ENCODE results near the gene HMBS.
"Not testable (repeated sequence)": the region's sequence is repeated elsewhere in the genome, so short reads cannot be mapped to it uniquely, and the experiment has no call there.

The HMBS gene

DNA sequence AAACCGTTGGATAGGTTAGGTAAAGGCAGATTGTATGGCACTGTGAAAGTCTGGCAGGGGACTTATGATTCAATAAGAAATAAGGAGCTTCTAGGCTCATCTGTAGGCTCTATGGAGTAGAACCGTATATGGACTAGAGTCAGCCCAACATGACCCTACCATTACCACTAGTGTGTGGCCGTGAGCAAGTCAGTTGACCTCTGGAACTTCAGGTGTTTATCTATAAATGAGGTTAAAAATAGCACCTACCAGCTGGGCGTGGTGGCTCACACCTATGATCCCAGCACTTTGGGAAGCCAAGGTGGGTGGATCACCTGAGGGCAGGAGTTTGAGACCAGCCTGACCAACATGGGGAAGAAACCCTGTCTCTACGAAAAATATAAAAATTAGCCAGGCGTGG lies 41.1 kb downstream of the HMBS start:
- no peak overlapping the region for H3K4me3 ChIP-seq (ENCODE audit: low read depth, low read length)
- no peaks in the 10 kb centered on the region for H3K9me3 ChIP-seq (ENCODE audit: control insufficient read depth, insufficient read depth, low read depth, low read length)
- peaks cover 36% of the 10 kb centered on the region for H3K36me3 ChIP-seq (ENCODE audit: control insufficient read depth, insufficient read depth, low read length)
- peaks cover 7% of the 10 kb centered on the region; the same call in 1 of the 2 replicates for H3K4me1 ChIP-seq (ENCODE audit: control insufficient read depth, insufficient read depth, low read length)
- H3K27me3 ChIP-seq (ENCODE audit: control insufficient read depth, insufficient read depth, low read length): no peaks in the 10 kb centered on the region
- no peak overlapping the region for H3K9ac ChIP-seq (ENCODE audit: low read length)
- no peak overlapping the region for H3K27ac ChIP-seq (ENCODE audit: low read depth, low read length)

DNA sequence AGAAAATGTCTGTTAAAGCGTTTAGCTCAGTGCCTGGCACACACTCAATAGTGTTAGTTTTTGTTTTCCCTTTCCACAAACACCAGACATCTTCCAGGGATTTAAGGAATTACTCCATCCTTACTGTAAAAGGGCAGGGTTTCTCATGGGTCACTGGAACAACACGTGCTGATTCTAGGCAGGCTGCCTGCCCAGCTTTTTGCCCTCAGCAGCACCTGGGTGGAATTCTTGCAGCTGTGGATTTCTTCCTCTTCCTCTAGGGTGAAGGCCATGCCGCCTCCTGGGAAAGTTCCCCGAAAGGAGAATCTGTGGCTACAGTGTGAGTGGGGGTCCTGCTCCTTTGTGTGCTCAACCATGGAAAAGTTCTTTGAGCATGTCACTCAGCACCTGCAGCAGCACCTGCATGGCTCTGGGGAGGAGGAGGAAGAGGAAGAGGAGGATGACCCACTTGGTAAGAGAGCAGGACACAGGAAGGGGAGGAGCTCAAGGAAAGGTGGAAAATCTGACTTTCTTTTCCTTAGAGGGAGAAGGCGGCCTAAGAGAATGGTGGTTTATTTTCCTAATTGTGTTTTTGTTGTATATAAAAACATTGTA lies 42.1 kb downstream of the HMBS start:
- H3K27ac ChIP-seq (ENCODE audit: low read depth, low read length): no peak overlapping the region
- H3K4me3 ChIP-seq (ENCODE audit: low read depth, low read length): no peak overlapping the region
- H3K36me3 ChIP-seq (ENCODE audit: control insufficient read depth, insufficient read depth, low read length): peaks cover 46% of the 10 kb centered on the region
- no peaks in the 10 kb centered on the region for H3K9me3 ChIP-seq (ENCODE audit: control insufficient read depth, insufficient read depth, low read depth, low read length)
- H3K9ac ChIP-seq (ENCODE audit: low read length): no peak overlapping the region
- peaks cover 6% of the 10 kb centered on the region; the same call in 1 of the 2 replicates for H3K4me1 ChIP-seq (ENCODE audit: control insufficient read depth, insufficient read depth, low read length)
- no peaks in the 10 kb centered on the region for H3K27me3 ChIP-seq (ENCODE audit: control insufficient read depth, insufficient read depth, low read length)

DNA sequence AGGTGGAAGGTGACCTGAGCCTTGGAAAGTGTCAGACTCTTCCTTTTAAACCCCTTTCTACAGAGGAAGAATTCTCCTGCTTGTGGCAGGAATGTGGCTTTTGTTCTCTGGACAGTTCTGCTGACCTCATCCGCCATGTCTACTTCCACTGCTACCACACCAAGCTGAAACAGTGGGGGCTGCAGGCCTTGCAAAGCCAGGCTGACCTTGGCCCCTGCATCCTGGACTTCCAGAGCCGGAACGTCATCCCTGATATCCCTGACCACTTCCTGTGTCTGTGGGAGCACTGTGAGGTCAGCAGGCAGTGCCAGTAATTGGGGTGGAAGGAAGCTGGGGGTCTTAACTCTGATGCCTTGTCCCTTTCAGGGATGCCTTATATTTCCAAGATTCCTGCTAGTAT lies 46.0 kb downstream of the HMBS start:
- H3K4me1 ChIP-seq (ENCODE audit: control insufficient read depth, insufficient read depth, low read length): no peaks in the 10 kb centered on the region
- H3K36me3 ChIP-seq (ENCODE audit: control insufficient read depth, insufficient read depth, low read length): peaks cover 65% of the 10 kb centered on the region
- no peak overlapping the region for H3K9ac ChIP-seq (ENCODE audit: low read length)
- H3K4me3 ChIP-seq (ENCODE audit: low read depth, low read length): no peak overlapping the region
- no peaks in the 10 kb centered on the region for H3K27me3 ChIP-seq (ENCODE audit: control insufficient read depth, insufficient read depth, low read length)
- H3K9me3 ChIP-seq (ENCODE audit: control insufficient read depth, insufficient read depth, low read depth, low read length): no peaks in the 10 kb centered on the region
- H3K27ac ChIP-seq (ENCODE audit: low read depth, low read length): no peak overlapping the region

DNA sequence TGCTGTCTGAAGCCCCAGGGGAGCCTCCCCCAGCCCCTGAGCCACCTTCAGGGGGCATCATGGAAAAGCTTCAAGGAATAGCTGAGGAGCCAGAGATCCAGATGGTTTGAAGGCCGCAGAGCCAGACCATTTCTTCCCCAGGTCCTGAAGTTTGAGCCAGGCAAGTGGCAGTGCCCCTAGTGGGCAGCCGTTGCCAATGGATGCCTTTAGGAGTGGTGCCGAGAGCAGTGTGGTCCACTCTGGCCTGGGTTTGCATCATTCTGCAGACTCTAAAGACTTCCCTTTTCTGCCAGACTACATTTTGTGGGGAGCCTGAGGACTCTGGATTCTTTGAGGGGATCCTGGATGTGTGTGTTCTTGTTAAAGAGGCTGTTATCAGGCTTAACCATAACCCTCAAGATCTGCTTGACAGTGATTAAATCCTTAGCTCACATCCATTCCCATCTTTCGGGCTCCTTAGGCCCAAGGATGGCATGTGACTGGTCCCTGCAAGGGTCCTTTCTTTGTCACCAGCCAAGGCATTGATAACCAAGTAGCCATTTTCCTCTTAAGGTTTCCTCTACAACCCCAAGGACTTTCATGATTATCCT lies 49.8 kb downstream of the HMBS start:
- Histone ChIP-seq H3K4me3 (ENCODE audit: low read depth, low read length) (no peak overlapping the region), H3K27ac (ENCODE audit: low read depth, low read length) (no peak overlapping the region), H3K4me1 (ENCODE audit: control insufficient read depth, insufficient read depth, low read length) (no peaks in the 10 kb centered on the region), H3K27me3 (ENCODE audit: control insufficient read depth, insufficient read depth, low read length) (no peaks in the 10 kb centered on the region), H3K36me3 (ENCODE audit: control insufficient read depth, insufficient read depth, low read length) (peaks cover 47% of the 10 kb centered on the region), H3K9ac (ENCODE audit: low read length) (no peak overlapping the region), H3K9me3 (ENCODE audit: control insufficient read depth, insufficient read depth, low read depth, low read length) (no peaks in the 10 kb centered on the region)

DNA sequence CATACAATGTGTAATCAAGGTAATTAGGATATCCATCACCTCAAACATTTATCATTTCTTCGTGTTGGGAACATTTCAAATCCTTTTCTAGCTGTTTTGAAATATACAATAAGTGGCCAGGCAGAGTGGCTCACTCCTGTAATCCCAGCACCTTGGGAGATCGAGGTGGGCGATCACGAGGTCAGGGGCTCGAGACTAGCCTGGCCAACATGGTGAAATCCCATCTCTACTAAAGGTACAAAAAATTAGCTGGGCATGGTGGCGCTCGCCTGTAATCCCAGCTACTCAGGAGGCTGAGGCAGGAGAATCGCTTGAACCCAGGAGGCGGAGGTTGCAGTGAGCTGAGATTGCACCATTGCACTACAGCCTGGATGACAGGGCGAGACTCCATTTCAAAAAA lies 54.6 kb downstream of the HMBS start:
- not testable (repeated sequence) for H3K4me1 ChIP-seq (ENCODE audit: control insufficient read depth, insufficient read depth, low read length); H3K36me3 ChIP-seq (ENCODE audit: control insufficient read depth, insufficient read depth, low read length); H3K4me3 ChIP-seq (ENCODE audit: low read depth, low read length); H3K9me3 ChIP-seq (ENCODE audit: control insufficient read depth, insufficient read depth, low read depth, low read length); H3K27me3 ChIP-seq (ENCODE audit: control insufficient read depth, insufficient read depth, low read length); H3K9ac ChIP-seq (ENCODE audit: low read length); H3K27ac ChIP-seq (ENCODE audit: low read depth, low read length)

Measured in HUES6 (cell line).